Measurements from ENCODE around the gene TRIM32.

Gene TRIM32

DNA sequence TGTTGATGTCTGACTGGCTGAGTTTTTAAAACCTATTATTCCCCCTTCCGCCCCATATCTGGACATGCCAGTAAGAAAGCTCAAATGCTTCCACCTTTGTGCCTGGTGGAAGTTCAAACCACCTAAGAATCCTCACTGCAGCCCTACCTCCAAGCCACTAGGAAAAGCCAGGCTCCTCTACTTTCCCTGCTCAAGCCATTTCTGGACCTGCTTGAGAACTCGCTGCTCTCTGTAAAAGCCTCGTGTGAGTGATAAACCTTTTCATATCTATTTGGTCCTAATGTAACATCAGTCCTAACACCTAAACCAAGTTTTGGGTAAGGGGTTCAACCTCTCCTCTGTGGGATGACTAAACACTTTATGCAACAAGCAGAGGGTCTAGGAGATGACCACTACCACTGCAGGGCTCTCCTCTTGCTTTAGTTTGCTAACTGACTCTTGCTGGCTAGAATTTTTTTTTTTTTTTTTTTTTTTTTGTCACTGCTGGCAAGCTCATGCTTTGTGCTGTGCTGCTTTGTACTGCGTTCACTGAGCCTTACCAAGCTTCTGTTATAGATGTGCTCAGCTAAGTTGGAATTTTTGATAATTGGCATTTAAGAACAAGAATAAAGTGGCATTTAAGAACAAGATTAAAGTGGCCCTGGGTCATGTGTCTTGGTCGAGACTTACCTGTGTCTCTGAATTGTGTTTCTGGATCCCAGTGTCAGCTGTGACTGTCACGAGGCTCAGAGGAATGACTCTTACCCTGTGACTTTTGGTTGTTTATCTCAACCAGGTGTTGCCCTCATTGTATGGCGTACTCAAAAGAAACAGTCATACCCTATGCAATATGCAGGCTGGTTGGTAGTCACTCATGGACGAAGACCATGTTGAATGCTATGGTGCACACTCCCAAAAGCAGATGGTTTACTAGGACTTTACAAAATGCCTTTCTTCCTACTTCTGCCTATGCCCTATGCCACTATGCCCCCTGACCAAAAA is 19.5 kb downstream of the TRIM32 start:
- no peak for ATAC-seq

DNA sequence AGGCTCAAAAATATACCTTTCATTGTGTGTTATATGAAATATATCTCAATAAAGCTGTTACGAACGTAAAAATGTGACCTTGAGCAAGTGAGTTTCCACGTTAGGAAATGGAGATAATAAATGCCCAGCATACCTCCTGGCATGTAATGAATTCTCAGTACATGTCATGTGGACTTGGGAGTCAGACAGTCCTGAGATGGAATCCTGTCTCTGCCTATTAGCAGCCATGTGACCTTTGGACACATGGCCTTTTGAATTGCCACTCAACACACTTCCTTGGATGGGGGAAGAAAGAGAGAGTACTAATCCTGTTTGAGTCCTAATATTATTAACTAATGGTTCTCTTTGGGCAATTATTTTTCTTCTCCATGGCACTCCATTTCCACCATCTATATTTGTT is 25.7 kb downstream of the TRIM32 start:
- no peak for ATAC-seq

DNA sequence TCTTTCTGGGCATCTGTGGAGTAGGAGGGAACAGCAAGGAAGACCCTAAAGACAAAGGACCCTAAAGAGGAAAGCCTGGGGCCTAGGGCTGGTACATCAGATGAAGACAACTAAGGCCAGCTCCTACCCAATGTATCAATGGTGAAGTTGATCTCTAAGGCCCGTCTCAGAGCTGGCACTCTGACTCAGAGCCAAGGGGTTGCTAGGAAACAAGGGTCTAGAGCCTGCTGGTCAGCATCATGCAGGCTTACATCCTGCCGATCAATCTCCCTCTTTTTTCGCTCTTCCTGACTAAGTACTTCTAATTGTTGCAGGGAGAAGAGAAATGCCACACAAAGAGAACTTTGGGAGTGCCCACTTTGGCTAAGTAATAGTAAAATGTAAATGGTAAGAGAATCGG is 26.2 kb downstream of the TRIM32 start:
- ATAC-seq: no peak

DNA sequence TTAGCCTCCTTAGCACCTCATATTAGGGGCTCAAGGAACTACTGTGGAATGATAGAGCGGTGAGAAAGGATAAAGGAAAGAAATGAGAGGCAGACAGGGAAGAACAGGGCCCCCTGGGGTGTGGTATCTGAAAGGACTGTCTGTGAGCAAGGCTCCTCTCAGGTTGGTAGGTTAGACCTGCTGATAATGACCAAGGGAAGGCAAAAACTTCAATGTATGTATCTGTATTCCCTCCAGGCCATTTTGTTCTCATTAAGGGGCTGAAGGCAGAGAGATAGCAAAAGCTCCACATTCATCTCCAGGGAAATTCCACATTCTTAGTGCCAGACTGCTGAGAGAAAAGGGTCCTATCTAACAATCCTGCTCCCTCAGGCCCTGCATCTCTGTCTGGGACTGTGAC is 28.6 kb downstream of the TRIM32 start:
- no peak for ATAC-seq

GRCh38 chr9:116716438-116716837 is 29.3 kb downstream of the TRIM32 start:
- no peak for ATAC-seq

DNA sequence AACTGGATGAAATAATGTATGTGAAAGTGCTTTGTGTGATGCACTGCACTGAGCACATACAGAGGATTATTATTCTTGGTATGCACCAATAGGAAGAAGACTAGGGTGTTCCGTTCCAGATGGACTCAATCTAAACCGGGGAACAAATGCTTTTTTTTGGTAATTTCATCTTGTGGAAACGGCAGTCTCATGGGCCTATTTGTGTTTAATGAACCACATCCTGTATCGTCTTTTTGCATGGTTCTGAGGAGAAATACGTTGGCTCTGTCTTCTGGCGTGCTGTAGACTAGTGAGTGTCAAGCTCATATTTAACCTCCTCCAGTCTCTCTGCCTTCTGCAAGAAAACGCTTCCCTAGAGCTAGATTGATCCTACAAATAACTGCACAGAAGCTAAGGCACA is 30.0 kb downstream of the TRIM32 start:
- no peak for ATAC-seq

GRCh38 chr9:116718111-116718510 is 31.0 kb downstream of the TRIM32 start:
- no peak for ATAC-seq

- ATAC-seq: no peak
These were observed 33.0 kb downstream of the TRIM32 start for GRCh38 chr9:116720111-116720510.

- no peak for ATAC-seq
These were observed 34.3 kb downstream of the TRIM32 start for GRCh38 chr9:116721411-116721810.

DNA sequence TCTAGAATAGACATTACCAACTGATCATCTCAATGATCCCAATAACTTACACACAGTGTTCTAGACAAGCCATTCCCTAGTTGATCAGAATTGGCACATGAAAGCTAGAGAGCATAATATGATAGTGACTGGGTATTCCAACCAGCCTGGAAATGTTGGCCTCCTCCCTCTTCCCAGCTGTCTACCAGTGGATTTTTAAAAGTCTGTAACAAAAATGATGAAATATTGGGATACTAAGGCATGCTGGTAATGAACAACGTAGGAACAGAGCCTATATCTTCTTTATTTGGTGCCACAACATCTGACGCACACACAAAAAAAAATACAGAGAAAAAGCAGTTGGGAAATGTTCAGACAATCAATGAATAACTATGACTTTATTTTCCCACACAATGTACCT is 34.8 kb downstream of the TRIM32 start:
- no peak for ATAC-seq

GRCh38 chr9:116724123-116724522 is 37.0 kb downstream of the TRIM32 start:
- no peak for ATAC-seq

DNA sequence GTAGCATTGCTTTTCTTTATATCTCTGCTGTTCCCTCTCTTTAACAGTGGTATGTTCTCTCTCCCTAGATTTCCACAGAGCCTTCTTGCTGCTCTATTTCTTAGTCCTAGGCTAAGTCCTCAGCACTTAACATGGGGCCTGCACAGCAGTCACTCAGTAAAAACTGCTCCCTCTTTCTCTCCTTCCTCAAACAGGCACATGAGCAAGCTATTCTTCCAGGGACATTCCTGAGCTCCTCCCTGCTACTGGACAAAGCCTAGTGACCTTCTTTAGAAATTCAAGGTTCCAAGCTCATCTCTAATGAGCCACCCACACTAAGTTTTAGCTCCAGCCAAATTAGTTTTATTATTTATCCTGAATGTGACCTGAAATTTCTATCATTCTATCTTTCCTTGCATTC is 39.5 kb downstream of the TRIM32 start:
- no peak for ATAC-seq

- no peak for ATAC-seq
These were observed 46.0 kb downstream of the TRIM32 start for GRCh38 chr9:116733010-116733641.

- no peak for ATAC-seq
These were observed 49.5 kb downstream of the TRIM32 start for GRCh38 chr9:116736399-116737151.

DNA sequence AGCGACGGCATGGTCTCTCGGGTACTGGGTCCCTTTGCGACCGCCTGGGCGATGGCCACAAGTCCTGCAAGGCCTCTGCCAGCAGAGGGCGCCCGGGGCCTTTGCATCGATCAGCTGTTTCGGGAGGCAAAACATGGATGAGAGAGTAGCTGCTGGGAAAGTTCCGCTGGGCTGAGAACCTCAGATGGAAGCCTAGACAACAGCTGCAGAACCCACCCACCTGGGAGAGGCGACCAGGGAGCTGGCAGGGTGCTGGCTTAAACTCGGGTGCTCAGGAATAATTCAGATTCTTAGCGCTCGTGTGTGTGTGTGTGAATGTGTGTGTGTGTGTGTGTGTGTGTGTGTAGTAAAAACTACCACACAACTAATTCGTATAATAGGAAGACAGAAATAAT is 50.0 kb downstream of the TRIM32 start:
- ATAC-seq: no peak

DNA sequence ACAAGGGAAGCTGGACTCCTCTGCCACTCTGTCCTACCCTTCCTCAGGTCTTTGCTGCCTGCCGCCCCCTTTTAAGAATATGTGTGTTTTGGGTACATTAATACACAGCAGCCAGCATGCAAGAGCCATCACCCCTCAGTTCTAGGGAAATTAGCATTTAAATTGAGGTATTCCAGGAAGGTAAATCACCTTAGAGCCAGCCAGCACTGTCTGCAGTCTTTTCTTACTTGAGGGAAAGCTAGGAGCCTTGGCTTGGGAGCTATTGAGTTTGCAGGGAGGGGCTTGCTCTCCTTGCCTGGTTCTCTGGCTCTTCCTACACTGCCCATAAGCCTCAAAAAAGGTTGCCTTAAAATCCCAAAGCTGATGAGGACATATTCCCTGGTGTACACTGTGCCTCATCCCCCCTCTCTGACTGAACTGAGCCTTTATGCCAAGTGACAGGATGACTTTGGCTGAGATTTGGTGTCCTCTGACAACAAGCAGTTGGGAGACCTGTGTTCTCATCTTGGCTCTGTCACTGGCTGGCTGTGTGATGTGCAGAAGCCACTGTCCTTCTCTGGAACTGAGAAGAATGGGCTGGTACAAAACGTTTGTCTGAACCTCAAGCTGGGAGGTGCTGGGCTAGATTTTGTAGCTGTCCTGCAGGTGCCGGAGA is 54.1 kb downstream of the TRIM32 start:
- ATAC-seq: no peak

GRCh38 chr9:116741742-116742141 is 54.6 kb downstream of the TRIM32 start:
- ATAC-seq: no peak

- no peak for ATAC-seq
These were observed 62.1 kb downstream of the TRIM32 start for GRCh38 chr9:116749176-116749575.

DNA sequence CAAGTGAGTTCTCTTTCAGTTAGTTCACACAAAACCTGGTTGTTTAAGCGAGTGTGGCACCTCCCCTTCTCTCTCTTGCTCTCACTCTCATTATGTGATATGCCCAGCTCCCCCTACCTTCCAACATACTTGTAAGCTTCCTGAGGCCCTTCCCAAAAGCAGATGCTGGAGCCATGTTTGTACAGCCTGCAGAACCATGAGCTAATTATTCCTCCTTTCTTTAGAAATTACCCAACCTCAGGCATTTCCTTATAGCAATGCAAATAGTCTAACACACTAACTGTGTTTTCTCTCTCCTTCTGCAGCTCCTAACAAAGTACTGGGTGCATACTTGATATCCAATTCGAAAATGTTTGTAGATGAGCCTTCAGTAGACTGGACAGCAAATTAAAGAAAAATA is 62.7 kb downstream of the TRIM32 start:
- no peak for ATAC-seq

- no peak for ATAC-seq
These were observed 63.4 kb downstream of the TRIM32 start for GRCh38 chr9:116750510-116750909.

Data from activated CD4-positive, CD25-positive, alpha-beta regulatory T cell treated with anti-CD3 and anti-CD28 coated beads, Interleukin-2, amount 50 U/mL, for 24 hours (primary cell).